Suppressor macrophage treated with lipopolysaccharide for 4 hours (primary cell): Measurements from ENCODE around the gene KLHL4.
"Not testable (repeated sequence)": the region's sequence is repeated elsewhere in the genome, so short reads cannot be mapped to it uniquely, and the experiment has no call there.

Source experiments
- DNase-seq: peaks from one replicate; pipeline ENCODE4 v3.0.0-alpha.2; 2020

Gene KLHL4, protein sequence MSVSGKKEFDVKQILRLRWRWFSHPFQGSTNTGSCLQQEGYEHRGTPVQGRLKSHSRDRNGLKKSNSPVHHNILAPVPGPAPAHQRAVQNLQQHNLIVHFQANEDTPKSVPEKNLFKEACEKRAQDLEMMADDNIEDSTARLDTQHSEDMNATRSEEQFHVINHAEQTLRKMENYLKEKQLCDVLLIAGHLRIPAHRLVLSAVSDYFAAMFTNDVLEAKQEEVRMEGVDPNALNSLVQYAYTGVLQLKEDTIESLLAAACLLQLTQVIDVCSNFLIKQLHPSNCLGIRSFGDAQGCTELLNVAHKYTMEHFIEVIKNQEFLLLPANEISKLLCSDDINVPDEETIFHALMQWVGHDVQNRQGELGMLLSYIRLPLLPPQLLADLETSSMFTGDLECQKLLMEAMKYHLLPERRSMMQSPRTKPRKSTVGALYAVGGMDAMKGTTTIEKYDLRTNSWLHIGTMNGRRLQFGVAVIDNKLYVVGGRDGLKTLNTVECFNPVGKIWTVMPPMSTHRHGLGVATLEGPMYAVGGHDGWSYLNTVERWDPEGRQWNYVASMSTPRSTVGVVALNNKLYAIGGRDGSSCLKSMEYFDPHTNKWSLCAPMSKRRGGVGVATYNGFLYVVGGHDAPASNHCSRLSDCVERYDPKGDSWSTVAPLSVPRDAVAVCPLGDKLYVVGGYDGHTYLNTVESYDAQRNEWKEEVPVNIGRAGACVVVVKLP

DNA sequence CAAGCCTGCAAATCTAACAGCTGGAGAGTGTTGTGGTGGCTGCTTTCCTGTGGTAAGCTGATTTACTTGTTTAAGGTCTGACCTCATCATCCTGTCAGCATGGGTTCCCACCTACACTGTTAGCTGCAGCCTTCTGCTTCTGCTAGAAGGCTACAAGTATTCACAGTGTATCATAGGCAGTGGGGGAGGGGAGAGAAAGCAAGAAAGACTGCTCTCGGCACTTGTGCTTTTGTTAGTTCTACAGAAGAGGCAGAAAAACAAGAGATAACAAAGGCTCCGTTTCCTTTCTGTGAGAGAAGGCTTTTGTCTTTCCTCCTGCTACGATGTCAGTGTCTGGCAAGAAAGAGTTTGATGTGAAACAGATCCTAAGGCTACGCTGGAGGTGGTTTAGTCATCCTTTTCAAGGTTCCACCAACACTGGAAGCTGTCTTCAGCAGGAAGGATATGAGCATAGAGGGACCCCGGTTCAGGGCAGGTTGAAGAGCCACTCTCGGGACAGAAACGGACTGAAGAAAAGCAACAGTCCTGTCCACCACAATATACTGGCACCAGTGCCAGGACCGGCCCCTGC, at the start of gene KLHL4:
KLHL4 (plus strand) TSS at position 232 of the 571 bp plus-strand sequence; CDS start at position 324, 92 bp downstream.
- no peak for DNase-seq

- no peak for DNase-seq
Observed at GRCh38 chrX:87468941-87469340, 48.7 kb upstream of the KLHL4 start.

GRCh38 chrX:87475793-87476192, 41.8 kb upstream of the KLHL4 start:
- no peak for DNase-seq

DNA sequence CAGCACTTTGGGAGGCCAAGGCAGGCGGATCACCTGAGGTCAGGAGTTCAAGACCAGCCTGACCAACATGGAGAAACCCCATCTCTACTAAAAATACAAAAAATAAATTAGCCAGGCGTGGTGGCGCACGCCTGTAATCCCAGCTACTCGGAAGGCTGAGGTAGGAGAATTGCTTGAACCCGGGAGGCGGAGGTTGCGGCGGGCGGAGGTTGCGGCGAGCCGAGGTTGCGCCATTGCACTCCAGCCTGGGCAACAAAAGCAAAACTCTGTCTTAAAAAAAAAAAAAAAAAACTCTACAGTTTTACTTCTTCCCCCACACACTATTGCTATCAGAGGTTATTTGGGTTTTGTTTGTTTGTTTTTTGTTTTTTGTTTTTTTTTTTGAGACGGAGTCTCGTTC, 38.9 kb upstream of the KLHL4 start:
- DNase-seq: not testable (repeated sequence)

- no peak for DNase-seq
Observed at GRCh38 chrX:87489071-87489470, 28.5 kb upstream of the KLHL4 start.

- no peak for DNase-seq
Observed at GRCh38 chrX:87515836-87516235, 1.8 kb upstream of the KLHL4 start.

DNA sequence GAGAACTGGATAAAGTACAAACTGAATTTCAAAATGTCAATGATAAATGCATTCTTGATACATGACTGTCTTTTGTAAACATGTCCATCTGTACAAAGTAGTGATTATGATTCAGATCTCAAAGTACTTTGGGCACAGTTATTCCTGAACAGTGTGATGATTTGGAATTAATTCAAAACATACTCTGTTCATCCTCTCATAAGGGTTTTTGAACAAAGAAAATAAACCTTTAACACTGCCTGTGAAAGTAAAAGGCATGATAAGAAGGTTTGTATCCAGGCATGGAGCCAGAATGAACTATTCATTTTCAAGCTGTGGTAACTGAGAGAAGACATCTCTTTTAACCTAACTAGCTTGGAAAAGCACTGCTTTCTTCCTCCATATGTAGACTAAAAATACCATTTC, 883 bp upstream of the KLHL4 start:
- no peak for DNase-seq

GRCh38 chrX:87518504-87518903, 902 bp downstream of the KLHL4 start:
- DNase-seq: no peak

- no peak for DNase-seq
Observed at GRCh38 chrX:87525771-87526229, 8.2 kb downstream of the KLHL4 start.

- DNase-seq: no peak
Observed at GRCh38 chrX:87526281-87526680, 8.7 kb downstream of the KLHL4 start.

GRCh38 chrX:87528487-87528886, 10.9 kb downstream of the KLHL4 start:
- no peak for DNase-seq

GRCh38 chrX:87571964-87572363, 54.4 kb downstream of the KLHL4 start:
- DNase-seq: no peak

DNA sequence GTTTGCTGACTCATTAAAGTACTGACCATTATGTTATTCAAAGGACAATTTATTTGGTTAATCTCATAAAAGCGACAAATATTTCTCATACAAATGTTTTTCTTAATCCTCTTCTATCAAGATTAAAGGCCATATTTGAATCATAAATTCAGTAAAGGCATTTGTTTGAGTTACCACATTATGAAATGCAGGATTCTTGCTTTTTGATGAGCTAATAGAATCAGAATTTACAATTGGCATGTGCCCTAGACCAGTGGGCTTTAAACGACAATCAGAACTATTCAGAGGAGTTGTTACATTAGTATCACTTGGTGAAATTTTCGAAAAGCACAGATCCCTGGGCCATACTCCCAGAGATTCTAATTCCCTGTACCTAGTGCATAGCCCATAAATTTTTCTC, 55.3 kb downstream of the KLHL4 start:
- DNase-seq: no peak

- DNase-seq: no peak
Observed at GRCh38 chrX:87578978-87579377, 61.4 kb downstream of the KLHL4 start.

- DNase-seq: no peak
Observed at GRCh38 chrX:87580862-87581261, 63.3 kb downstream of the KLHL4 start.

- no peak for DNase-seq
Observed at GRCh38 chrX:87582453-87582852, 64.9 kb downstream of the KLHL4 start.

GRCh38 chrX:87583679-87584078, 66.1 kb downstream of the KLHL4 start:
- DNase-seq: peak; percentile 4

GRCh38 chrX:87616371-87616770, 98.8 kb downstream of the KLHL4 start:
- DNase-seq: no peak

- no peak for DNase-seq
Observed at GRCh38 chrX:87621697-87622096, 104.1 kb downstream of the KLHL4 start.

DNA sequence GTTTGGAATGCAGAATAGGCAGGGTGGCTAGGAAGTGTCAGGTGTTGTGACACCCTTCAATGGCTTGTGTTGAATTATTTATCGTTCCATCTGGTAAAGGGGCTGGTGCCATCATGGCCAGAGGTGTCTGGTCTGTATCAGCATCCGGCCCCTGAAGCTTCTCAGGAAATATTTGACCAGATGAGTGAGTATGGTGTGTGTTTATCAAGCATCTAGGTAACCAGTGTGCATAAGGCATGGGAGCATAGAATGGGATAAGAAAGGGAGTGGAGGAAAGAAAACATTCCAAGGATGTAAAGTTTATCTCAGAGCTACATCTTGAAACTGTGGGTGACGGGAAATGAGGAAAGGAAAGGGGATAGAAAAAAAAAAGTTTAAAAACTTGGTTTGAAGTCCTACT, 109.4 kb downstream of the KLHL4 start:
- no peak for DNase-seq

- DNase-seq: no peak
Observed at GRCh38 chrX:87634361-87634760, 116.8 kb downstream of the KLHL4 start.

DNA sequence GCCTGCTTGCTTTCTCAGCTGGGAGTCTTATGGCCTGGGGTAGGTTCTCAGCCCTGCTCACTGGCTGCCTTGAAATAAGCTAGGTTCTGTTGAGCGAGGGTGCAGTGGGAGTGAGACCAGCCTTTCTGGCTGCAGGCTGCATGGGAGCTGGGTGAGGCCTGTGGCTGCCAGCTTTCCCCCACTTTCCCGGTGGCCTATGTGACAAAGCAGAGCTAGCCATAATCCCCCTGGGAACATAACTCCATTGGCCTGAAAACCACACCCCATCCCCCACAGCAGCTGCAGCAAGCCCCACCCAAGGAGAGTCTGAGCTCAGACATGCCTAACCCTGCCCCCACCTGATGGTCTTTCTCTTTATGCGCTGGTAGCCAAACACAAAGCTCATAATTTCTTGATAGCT, 118.9 kb downstream of the KLHL4 start:
- DNase-seq: no peak

DNA sequence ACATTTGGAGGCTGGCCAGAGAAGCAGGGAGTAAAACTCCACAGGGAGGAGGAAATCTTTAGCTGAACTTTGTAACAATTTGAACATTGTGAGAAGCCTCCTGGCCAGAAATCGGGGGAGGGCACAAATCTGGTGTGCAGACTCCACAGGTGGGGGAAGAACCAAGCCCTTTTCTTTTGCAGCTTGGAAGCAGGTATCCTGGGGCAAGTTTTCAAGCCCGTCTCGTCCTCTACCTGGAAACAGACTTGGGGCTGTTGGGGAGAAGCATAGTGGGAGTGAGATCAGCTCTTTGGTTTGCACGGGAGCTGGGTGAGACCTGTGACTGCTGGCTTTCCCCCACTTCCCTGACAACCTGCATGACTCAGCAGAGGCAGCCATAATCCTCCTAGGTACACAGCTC, 123.8 kb downstream of the KLHL4 start:
- DNase-seq: not testable (repeated sequence)

- DNase-seq: no peak
Observed at GRCh38 chrX:87661761-87662160, 144.2 kb downstream of the KLHL4 start.
